GM19351 (cell line): ENCODE data around the gene OR14A16.

Experiments used
- ATAC-seq: cut with Tn5 transposase; IDR thresholded peaks from one replicate; pipeline ENCODE4 v1.9.1; 2021; ENCODE audit warnings: mild to moderate bottlenecking, moderate library complexity; ENCODE audit not compliant: unreplicated experiment

OR14A16 gene

GRCh38 chr1:247824023-247824422 lies at the start of gene OR14A16:
Gene OR14A16 (minus strand): TSS chr1:247824119. CDS start chr1:247815729, 8,390 bp downstream.
- ATAC-seq: peak; percentile 46

GRCh38 chr1:247865416-247865815 lies 41.5 kb upstream of the OR14A16 start:
- ATAC-seq: no peak

- ATAC-seq: no peak
Measured at GRCh38 chr1:247864644-247865043, 40.7 kb upstream of the OR14A16 start.

GRCh38 chr1:247862756-247863155 lies 38.8 kb upstream of the OR14A16 start:
- ATAC-seq: no peak

- ATAC-seq: no peak
Measured at GRCh38 chr1:247857985-247858619, 34.2 kb upstream of the OR14A16 start.

GRCh38 chr1:247857069-247857984 lies 33.4 kb upstream of the OR14A16 start, which contains the start of gene TRIM58:
Gene TRIM58 (plus strand): TSS chr1:247857187. CDS start chr1:247857247, 60 bp downstream.
- ATAC-seq: peak; percentile 66

GRCh38 chr1:247855911-247856310 lies 32.0 kb upstream of the OR14A16 start:
- no peak for ATAC-seq

- no peak for ATAC-seq
Measured at GRCh38 chr1:247854899-247855545, 31.1 kb upstream of the OR14A16 start.

- no peak for ATAC-seq
Measured at GRCh38 chr1:247849616-247850015, 25.7 kb upstream of the OR14A16 start.

- ATAC-seq: no peak
Measured at GRCh38 chr1:247848346-247848745, 24.4 kb upstream of the OR14A16 start.

GRCh38 chr1:247845693-247846017 lies 21.7 kb upstream of the OR14A16 start:
- no peak for ATAC-seq

- no peak for ATAC-seq
Measured at GRCh38 chr1:247845011-247845692, 21.2 kb upstream of the OR14A16 start.

- ATAC-seq: no peak
Measured at GRCh38 chr1:247843411-247843810, 19.5 kb upstream of the OR14A16 start.

- ATAC-seq: no peak
Measured at GRCh38 chr1:247841796-247842195, 17.9 kb upstream of the OR14A16 start, which contains the start of gene OR11L1. Gene OR11L1 (minus strand): TSS chr1:247841896. CDS start chr1:247841896, 0 bp downstream.

GRCh38 chr1:247840818-247841217 lies 16.9 kb upstream of the OR14A16 start:
- ATAC-seq: no peak

- no peak for ATAC-seq
Measured at GRCh38 chr1:247833601-247834000, 9.7 kb upstream of the OR14A16 start.

GRCh38 chr1:247829656-247830055 lies 5.7 kb upstream of the OR14A16 start:
- no peak for ATAC-seq

- no peak for ATAC-seq
Measured at GRCh38 chr1:247825362-247825761, 1.4 kb upstream of the OR14A16 start.

- ATAC-seq: no peak
Measured at GRCh38 chr1:247822060-247822459, 1.9 kb downstream of the OR14A16 start.

- no peak for ATAC-seq
Measured at GRCh38 chr1:247812637-247813036, 11.3 kb downstream of the OR14A16 start.

GRCh38 chr1:247797518-247797917 lies 26.4 kb downstream of the OR14A16 start:
- no peak for ATAC-seq
